ENCODE data around the gene PTPRJ.

Gene PTPRJ

GRCh38 chr11:48110509-48110766, 130.1 kb downstream of the PTPRJ start:
- TF ChIP-seq CTCF (IDR thresholded peaks at IDR 0.05; ENCODE audit: control insufficient read depth, insufficient read depth, low read depth, low read length, missing control alignments), result no peak
- H3K4me3 ChIP-seq (ENCODE audit: control insufficient read depth, low read depth, low read length), result no peak overlapping the region
- DNase-seq (ENCODE audit: low read depth), result no peak

- no peak overlapping the region for H3K4me3 ChIP-seq (ENCODE audit: control insufficient read depth, low read depth, low read length)
- DNase-seq (ENCODE audit: low read depth), result no peak
- no peak for TF ChIP-seq CTCF (IDR thresholded peaks at IDR 0.05; ENCODE audit: control insufficient read depth, insufficient read depth, low read depth, low read length, missing control alignments)
These were observed 131.5 kb downstream of the PTPRJ start for GRCh38 chr11:48111891-48112290.

GRCh38 chr11:48114740-48115139, 134.4 kb downstream of the PTPRJ start:
- TF ChIP-seq CTCF (IDR thresholded peaks at IDR 0.05; ENCODE audit: control insufficient read depth, insufficient read depth, low read depth, low read length, missing control alignments), result no peak
- DNase-seq (ENCODE audit: low read depth), result no peak
- no peak overlapping the region for H3K4me3 ChIP-seq (ENCODE audit: control insufficient read depth, low read depth, low read length)

GRCh38 chr11:48116437-48117228, 136.3 kb downstream of the PTPRJ start:
- no peak for DNase-seq (ENCODE audit: low read depth)
- no peak overlapping the region for H3K4me3 ChIP-seq (ENCODE audit: control insufficient read depth, low read depth, low read length)
- peak; percentile 51 for TF ChIP-seq CTCF (IDR thresholded peaks at IDR 0.05; ENCODE audit: control insufficient read depth, insufficient read depth, low read depth, low read length, missing control alignments)

GRCh38 chr11:48122246-48122645, 141.9 kb downstream of the PTPRJ start:
- H3K4me3 ChIP-seq (ENCODE audit: control insufficient read depth, low read depth, low read length), result no peak overlapping the region
- no peak for DNase-seq (ENCODE audit: low read depth)
- no peak for TF ChIP-seq CTCF (IDR thresholded peaks at IDR 0.05; ENCODE audit: control insufficient read depth, insufficient read depth, low read depth, low read length, missing control alignments)

- TF ChIP-seq CTCF (IDR thresholded peaks at IDR 0.05; ENCODE audit: control insufficient read depth, insufficient read depth, low read depth, low read length, missing control alignments), result no peak
- H3K4me3 ChIP-seq (ENCODE audit: control insufficient read depth, low read depth, low read length), result no peak overlapping the region
- no peak for DNase-seq (ENCODE audit: low read depth)
These were observed 142.3 kb downstream of the PTPRJ start for GRCh38 chr11:48122656-48123055.

Data from AG09309 (cell line).